HEK293T (cell line): ENCODE results near the gene CLIC4.

Source experiments
- ARNT ChIP-seq: fragments of 450-650 bp; IDR thresholded peaks from 2 replicates; pipeline ENCODE4 v1.6.1; 2017; ENCODE audit warnings: mild to moderate bottlenecking
- BHLHE40 ChIP-seq: fragments of 450-650 bp; IDR thresholded peaks from 2 replicates; pipeline ENCODE4 v1.6.1; 2016; ENCODE audit warnings: mild to moderate bottlenecking, moderate library complexity, borderline replicate concordance
- ELF4 ChIP-seq: fragments of 450-650 bp; IDR thresholded peaks from 2 replicates; pipeline ENCODE4 v1.6.1; 2017; ENCODE audit warnings: antibody characterized with exemption
- FOXA1 ChIP-seq: fragments of 450-650 bp; IDR thresholded peaks from 2 replicates; pipeline ENCODE4 v1.6.1; 2016; ENCODE audit warnings: mild to moderate bottlenecking
- FOXK2 ChIP-seq: fragments of 450-650 bp; IDR thresholded peaks from 2 replicates; pipeline ENCODE4 v1.6.1; 2016; ENCODE audit warnings: mild to moderate bottlenecking
- FOXM1 ChIP-seq: fragments of 450-650 bp; IDR thresholded peaks from 2 replicates; pipeline ENCODE4 v1.6.1; 2017; ENCODE audit warnings: mild to moderate bottlenecking, borderline replicate concordance
- HDGF ChIP-seq: fragments of 450-650 bp; IDR thresholded peaks from 2 replicates; pipeline ENCODE4 v1.6.1; 2017; ENCODE audit warnings: antibody characterized with exemption, borderline replicate concordance
- LEF1 ChIP-seq: fragments of 450-650 bp; IDR thresholded peaks from 2 replicates; pipeline ENCODE4 v1.6.1; 2017; ENCODE audit warnings: mild to moderate bottlenecking, borderline replicate concordance
- NFRKB ChIP-seq: fragments of 450-650 bp; IDR thresholded peaks from 2 replicates; pipeline ENCODE4 v1.6.1; 2016; ENCODE audit warnings: mild to moderate bottlenecking, moderate library complexity
- SP1 ChIP-seq: fragments of 450-650 bp; IDR thresholded peaks from 2 replicates; pipeline ENCODE4 v1.6.1; 2017
- SUZ12 ChIP-seq: fragments of 450-650 bp; IDR thresholded peaks from 2 replicates; pipeline ENCODE4 v1.6.1; 2016; ENCODE audit warnings: mild to moderate bottlenecking
- TARDBP ChIP-seq: fragments of 450-650 bp; IDR thresholded peaks from 2 replicates; pipeline ENCODE4 v1.6.1; 2016
- ZNF384 ChIP-seq: fragments of 450-650 bp; IDR thresholded peaks from 2 replicates; pipeline ENCODE4 v1.6.1; 2016
- TF ChIP-seq, protein P1 (sequence below): fragments of 450-650 bp; IDR thresholded peaks from 2 replicates; pipeline ENCODE4 v1.6.1; 2016

DNA sequence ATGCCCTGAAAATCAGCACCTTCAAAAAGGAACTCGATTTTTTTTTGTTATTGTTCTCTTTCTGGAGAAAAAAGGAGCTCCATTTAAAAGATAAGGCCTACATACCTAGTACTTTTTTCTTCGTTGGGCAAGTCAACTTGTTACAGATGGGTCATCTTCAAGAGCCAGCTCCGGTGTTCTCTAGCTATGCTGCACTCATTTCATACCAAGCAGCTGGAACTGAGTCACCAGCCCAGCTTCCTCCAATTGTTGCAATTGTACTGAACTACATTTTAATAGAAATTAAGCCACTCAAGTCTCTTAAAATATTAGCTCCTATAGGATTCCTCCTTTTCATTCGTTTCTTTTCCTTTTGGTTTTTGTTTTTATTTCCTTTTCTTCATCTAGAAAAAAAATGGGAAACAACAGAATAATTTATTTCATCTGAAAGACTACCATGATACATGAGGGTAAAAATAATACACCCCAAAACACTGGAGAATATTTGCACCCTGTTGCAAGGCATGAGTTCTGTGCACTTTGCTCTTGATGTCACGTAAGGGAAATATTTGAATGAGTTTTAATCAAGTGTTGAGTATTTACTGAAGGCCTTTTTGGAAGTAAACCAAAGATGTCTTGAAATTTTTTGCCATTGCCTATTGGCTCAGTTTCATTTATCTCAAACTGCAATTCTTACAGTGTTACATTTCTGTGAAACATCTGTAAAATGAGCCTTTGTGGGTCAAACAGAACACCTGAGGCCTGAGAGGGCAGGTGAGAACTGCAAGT is 60.5 kb downstream of the CLIC4 start:
- TF ChIP-seq FOXA1 (no peak), ARNT (no peak), ELF4 (no peak), FOXK2 (no peak), TARDBP (no peak), SUZ12 (no peak), SP1 (no peak), LEF1 (no peak), ZNF384 (no peak), FOXM1 (no peak), NFRKB (no peak), HDGF (no peak), BHLHE40 (no peak)
- TF ChIP-seq, protein P1, sequence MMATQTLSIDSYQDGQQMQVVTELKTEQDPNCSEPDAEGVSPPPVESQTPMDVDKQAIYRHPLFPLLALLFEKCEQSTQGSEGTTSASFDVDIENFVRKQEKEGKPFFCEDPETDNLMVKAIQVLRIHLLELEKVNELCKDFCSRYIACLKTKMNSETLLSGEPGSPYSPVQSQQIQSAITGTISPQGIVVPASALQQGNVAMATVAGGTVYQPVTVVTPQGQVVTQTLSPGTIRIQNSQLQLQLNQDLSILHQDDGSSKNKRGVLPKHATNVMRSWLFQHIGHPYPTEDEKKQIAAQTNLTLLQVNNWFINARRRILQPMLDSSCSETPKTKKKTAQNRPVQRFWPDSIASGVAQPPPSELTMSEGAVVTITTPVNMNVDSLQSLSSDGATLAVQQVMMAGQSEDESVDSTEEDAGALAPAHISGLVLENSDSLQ: no peak
